HG02884 (cell line): ENCODE measurements around the gene CACNA1D.

ENCODE experiments used
- ATAC-seq: cut with Tn5 transposase; IDR thresholded peaks from one replicate; pipeline ENCODE4 v1.9.1; 2021; ENCODE audit warnings: mild to moderate bottlenecking, moderate library complexity; ENCODE audit not compliant: unreplicated experiment

The CACNA1D gene

GRCh38 chr3:53495146-53495519 is 722 bp downstream of the CACNA1D start:
- no peak for ATAC-seq

GRCh38 chr3:53495520-53496391 is 1.3 kb downstream of the CACNA1D start:
- ATAC-seq: no peak

- no peak for ATAC-seq
Measured at GRCh38 chr3:53496392-53496670, 1.9 kb downstream of the CACNA1D start.

DNA sequence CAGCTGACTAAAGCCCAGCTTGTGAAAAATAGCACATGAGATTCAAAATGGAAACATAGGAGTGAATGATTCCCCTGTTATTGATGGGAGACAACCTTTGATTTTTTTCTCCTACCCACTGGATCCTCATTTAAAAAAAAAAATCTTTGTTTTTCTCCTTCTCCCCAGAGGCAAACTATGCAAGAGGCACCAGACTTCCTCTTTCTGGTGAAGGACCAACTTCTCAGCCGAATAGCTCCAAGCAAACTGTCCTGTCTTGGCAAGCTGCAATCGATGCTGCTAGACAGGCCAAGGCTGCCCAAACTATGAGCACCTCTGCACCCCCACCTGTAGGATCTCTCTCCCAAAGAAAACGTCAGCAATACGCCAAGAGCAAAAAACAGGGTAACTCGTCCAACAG is 2.6 kb downstream of the CACNA1D start:
- ATAC-seq: no peak

GRCh38 chr3:53498806-53499641 is 4.6 kb downstream of the CACNA1D start:
- ATAC-seq: no peak

- no peak for ATAC-seq
Measured at GRCh38 chr3:53500165-53500777, 5.9 kb downstream of the CACNA1D start.

GRCh38 chr3:53501178-53501577 is 6.8 kb downstream of the CACNA1D start:
- no peak for ATAC-seq

GRCh38 chr3:53502737-53503136 is 8.3 kb downstream of the CACNA1D start:
- no peak for ATAC-seq

- no peak for ATAC-seq
Measured at GRCh38 chr3:53503195-53503594, 8.8 kb downstream of the CACNA1D start.

- ATAC-seq: no peak
Measured at GRCh38 chr3:53506110-53506762, 11.8 kb downstream of the CACNA1D start.

GRCh38 chr3:53506763-53507145 is 12.3 kb downstream of the CACNA1D start:
- no peak for ATAC-seq

GRCh38 chr3:53509494-53509893 is 15.1 kb downstream of the CACNA1D start:
- ATAC-seq: no peak

- ATAC-seq: no peak
Measured at GRCh38 chr3:53510508-53510907, 16.1 kb downstream of the CACNA1D start.

- ATAC-seq: no peak
Measured at GRCh38 chr3:53511246-53511645, 16.8 kb downstream of the CACNA1D start.

DNA sequence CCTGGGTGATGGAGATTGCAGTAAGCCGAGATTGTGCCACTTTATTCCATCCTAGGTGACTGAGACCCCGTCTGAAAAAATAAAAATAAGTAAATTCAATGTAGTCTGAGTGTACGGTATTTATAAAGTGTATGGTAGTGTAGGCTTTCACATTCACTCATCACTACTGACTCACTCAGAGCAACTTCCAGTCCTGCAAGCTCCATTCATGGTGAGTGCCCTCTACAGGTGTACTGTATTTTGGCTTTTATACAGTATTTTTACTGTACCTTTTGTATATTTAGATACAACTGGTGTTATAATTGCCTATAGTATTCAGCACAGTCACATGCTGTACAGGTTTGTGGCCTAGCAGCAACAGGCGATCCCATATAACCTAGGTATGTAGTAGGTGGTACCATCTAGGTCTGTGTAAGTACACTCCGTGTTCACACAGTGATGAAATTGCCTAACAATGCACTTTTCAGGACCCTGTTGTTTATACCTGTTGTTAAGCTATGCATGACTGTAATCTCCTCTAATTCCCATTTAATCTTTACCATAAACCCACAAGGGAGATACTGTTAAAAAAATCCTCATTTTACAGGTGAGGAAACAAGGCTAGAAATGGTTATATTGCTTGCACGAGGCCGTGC is 19.3 kb downstream of the CACNA1D start:
- ATAC-seq: peak; percentile 70

DNA sequence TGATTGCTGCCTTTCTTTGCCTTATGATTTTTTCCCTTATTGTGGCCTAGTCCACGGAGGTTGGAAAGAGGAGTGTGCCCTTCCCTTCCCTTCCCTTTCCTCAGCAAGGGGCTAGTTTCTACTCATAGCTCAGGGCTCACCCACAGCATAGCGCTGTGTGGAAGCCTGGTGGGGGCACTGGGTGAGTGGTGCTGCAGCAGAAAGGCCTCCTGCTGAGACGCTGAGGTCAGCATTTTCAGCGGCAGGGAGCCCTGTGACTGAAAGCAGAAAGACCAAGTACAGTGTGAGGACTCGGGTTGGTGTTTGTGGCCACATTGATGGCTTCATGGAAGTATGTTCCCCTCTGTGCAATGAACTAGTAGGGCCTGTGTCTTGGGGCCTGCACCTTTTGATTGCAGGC is 21.9 kb downstream of the CACNA1D start:
- ATAC-seq: no peak

GRCh38 chr3:53518495-53518981 is 24.1 kb downstream of the CACNA1D start:
- ATAC-seq: no peak

DNA sequence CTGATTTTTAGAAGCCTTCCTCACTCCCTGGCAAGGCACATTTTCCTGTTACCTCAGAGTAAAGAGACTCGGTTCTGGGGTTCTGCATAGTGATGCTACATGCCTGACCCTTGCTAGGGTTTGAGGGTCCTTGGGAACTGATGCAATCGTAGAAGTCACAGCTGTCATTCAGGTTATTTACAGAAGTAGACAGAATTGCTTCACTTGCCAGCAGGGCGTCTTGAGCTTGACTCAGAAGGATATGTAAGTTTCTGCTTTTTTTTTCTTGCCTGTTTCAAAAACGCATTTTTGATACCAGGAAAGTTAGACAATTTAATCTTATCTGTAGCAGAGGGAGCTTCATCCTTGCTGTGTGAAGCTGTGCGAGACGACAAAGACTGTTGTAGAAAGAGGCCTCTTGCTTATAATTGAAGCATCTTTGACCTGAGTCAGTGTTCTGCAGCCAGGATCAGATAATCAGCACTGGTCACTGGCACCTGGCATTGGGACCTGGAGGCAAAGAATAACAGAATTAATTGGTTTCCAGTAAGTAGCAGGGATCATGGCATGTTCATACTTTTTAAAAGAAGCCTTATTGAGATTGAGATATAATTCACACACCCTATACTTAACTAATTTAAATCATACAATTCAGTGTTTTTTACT is 24.8 kb downstream of the CACNA1D start:
- ATAC-seq: no peak

- ATAC-seq: no peak
Measured at GRCh38 chr3:53523346-53523745, 28.9 kb downstream of the CACNA1D start.

DNA sequence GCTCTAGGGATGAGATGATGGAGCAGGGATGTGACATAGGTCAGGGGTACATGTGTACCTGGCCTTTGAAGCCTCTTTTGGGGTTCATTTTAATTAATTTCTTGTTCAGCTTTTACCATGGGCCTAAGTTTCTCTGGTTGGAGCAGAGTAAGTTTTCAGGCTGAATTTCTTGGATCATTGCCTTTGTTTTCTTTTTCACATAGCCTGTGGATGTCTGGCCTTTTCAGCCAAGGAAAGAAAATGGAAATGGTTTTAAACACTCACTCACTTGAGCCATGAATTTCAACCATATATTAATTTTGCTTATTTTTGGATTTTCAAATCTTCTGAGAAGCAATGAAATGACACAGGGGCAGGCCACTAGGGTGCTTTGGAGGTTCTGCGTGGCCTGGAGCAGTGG is 30.2 kb downstream of the CACNA1D start:
- no peak for ATAC-seq
